Measurements from ENCODE around the gene FAM120C.

DNA sequence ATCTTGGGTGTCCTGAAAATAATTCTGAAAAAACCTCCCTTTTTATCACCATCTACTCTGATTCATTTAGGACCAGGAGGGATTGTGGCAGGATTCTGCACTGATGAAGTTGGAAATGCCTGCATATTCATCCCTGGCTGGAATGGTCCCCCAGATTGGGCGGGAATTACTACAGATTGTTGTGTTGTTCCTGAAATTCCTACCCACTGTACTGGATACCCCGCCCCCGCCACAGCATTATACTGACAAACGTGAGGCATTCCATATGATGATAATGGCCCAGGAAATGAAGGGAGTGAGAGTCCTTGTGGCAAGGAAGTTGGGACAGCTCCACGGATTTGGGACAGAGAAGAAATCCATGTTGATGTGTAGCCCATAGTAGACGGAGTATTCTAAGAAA, 15.2 kb upstream of the FAM120C start:
- TF ChIP-seq POLR2AphosphoS5 (IDR thresholded peaks at IDR 0.05; ENCODE audit: low read depth, low read length) (no peak), POLR2A (IDR thresholded peaks at IDR 0.05; ENCODE audit: low read depth, low read length) (no peak)

Data from GM12892 (cell line).